WTC11 (cell line): ENCODE results near the gene NTRK1. TPM values are rescaled to one million over a fixed set of nuclear protein-coding genes. Genes with fewer than 3 reads are reported as not detected.

Experiments used
- ATAC-seq: fragments of 200-7000 bp; cut with Tn5 transposase; 2 replicates; pipeline ENCODE4 v1.10.0; 2021; ENCODE audit warnings: mild to moderate bottlenecking, moderate library complexity
- CTCF ChIA-PET: fragments of 300-600 bp; sonication (Branson Sonifier 250); formaldehyde crosslinking; loops from one replicate; lab custom pipeline; 2021; ENCODE audit warnings: antibody characterized with exemption; lab: Charles Lee
- POLR2A ChIA-PET: fragments of 350-600 bp; sonication (Branson Sonifier 250); formaldehyde crosslinking; loops from one replicate; lab custom pipeline; 2021; ENCODE audit warnings: antibody characterized with exemption; lab: Charles Lee
- DNase-seq: peaks from one replicate; pipeline ENCODE4 v3.0.0; 2021; ENCODE audit warnings: low spot score
- H3K27ac Mint-ChIP-seq: 2 replicates; pipeline ENCODE4 v1.8.0; 2021; ENCODE audit warnings: mixed read lengths
- H3K27me3 Mint-ChIP-seq: 2 replicates; pipeline ENCODE4 v1.8.0; 2021; ENCODE audit warnings: low read depth, mild to moderate bottlenecking, moderate library complexity, mixed read lengths
- H3K36me3 Mint-ChIP-seq: 2 replicates; pipeline ENCODE4 v1.8.0; 2021; ENCODE audit warnings: mixed read lengths
- H3K4me1 Mint-ChIP-seq: 2 replicates; pipeline ENCODE4 v1.8.0; 2022; ENCODE audit warnings: mixed read lengths
- H3K4me3 Mint-ChIP-seq: 2 replicates; pipeline ENCODE4 v1.8.0; 2021; ENCODE audit warnings: mild to moderate bottlenecking, moderate library complexity, mixed read lengths
- H3K9me3 Mint-ChIP-seq: 2 replicates; pipeline ENCODE4 v1.8.0; 2021; ENCODE audit warnings: mixed read lengths
- ATF3 ChIP-seq: sonication (generic); formaldehyde crosslinking; conservative IDR thresholded peaks from 2 replicates; pipeline ENCODE4 v1.8.1; 2022; ENCODE audit warnings: mild to moderate bottlenecking, missing genetic modification reagents
- CBFB ChIP-seq: sonication (generic); formaldehyde crosslinking; IDR thresholded peaks from 2 replicates; pipeline ENCODE4 v1.8.1; 2022; ENCODE audit warnings: mild to moderate bottlenecking, low read depth, missing genetic modification reagents
- CTCF ChIP-seq: fragments of 200-600 bp; IDR thresholded peaks from 2 replicates; pipeline ENCODE4 v1.8.0; 2022; ENCODE audit warnings: antibody characterized with exemption
- E2F1 ChIP-seq: sonication (generic); formaldehyde crosslinking; IDR thresholded peaks from 2 replicates; pipeline ENCODE4 v1.8.0; 2022; ENCODE audit warnings: mild to moderate bottlenecking, missing genetic modification reagents
- ESRRA ChIP-seq: sonication (generic); formaldehyde crosslinking; IDR thresholded peaks from 2 replicates; pipeline ENCODE4 v1.8.1; 2022; ENCODE audit warnings: mild to moderate bottlenecking, missing genetic modification reagents, borderline replicate concordance
- ETV6 ChIP-seq: sonication (generic); formaldehyde crosslinking; IDR thresholded peaks from 2 replicates; pipeline ENCODE4 v1.8.1; 2022; ENCODE audit warnings: mild to moderate bottlenecking, missing genetic modification reagents
- FOXJ3 ChIP-seq: sonication (generic); formaldehyde crosslinking; IDR thresholded peaks from 2 replicates; pipeline ENCODE4 v1.9.0; 2021; ENCODE audit warnings: missing genetic modification reagents, mild to moderate bottlenecking, borderline replicate concordance
- FOXP1 ChIP-seq: sonication (generic); formaldehyde crosslinking; IDR thresholded peaks from 2 replicates; pipeline ENCODE4 v1.8.0; 2022; ENCODE audit warnings: missing genetic modification reagents, mild to moderate bottlenecking, moderate library complexity, borderline replicate concordance
- IRF2 ChIP-seq: sonication (generic); formaldehyde crosslinking; IDR thresholded peaks from 2 replicates; pipeline ENCODE4 v1.8.0; 2022; ENCODE audit warnings: low read depth, missing genetic modification reagents, borderline replicate concordance
- NFE2L1 ChIP-seq: sonication (generic); formaldehyde crosslinking; IDR thresholded peaks from 2 replicates; pipeline ENCODE4 v1.8.1; 2023; ENCODE audit warnings: missing genetic modification reagents
- NFYB ChIP-seq: sonication (generic); formaldehyde crosslinking; conservative IDR thresholded peaks from 2 replicates; pipeline ENCODE4 v1.8.0; 2022; ENCODE audit warnings: low read depth, missing genetic modification reagents
- NR2C2 ChIP-seq: sonication (generic); formaldehyde crosslinking; IDR thresholded peaks from 2 replicates; pipeline ENCODE4 v1.8.0; 2022; ENCODE audit warnings: mild to moderate bottlenecking, missing genetic modification reagents
- PRDM15 ChIP-seq: sonication (generic); formaldehyde crosslinking; IDR thresholded peaks from 2 replicates; pipeline ENCODE4 v1.8.0; 2022; ENCODE audit warnings: missing genetic modification reagents
- SMAD3 ChIP-seq: sonication (generic); formaldehyde crosslinking; IDR thresholded peaks from 2 replicates; pipeline ENCODE4 v1.8.0; 2022; ENCODE audit warnings: missing genetic modification reagents, mild to moderate bottlenecking, borderline replicate concordance
- SP1 ChIP-seq: sonication (generic); formaldehyde crosslinking; conservative IDR thresholded peaks from 2 replicates; pipeline ENCODE4 v1.8.1; 2022; ENCODE audit warnings: missing genetic modification reagents
- STAT6 ChIP-seq: sonication (generic); formaldehyde crosslinking; conservative IDR thresholded peaks from 2 replicates; pipeline ENCODE4 v1.8.1; 2023; ENCODE audit warnings: mild to moderate bottlenecking, low read depth, missing genetic modification reagents, moderate library complexity
- TEAD4 ChIP-seq: sonication (generic); formaldehyde crosslinking; IDR thresholded peaks from 2 replicates; pipeline ENCODE4 v1.8.0; 2022; ENCODE audit warnings: mild to moderate bottlenecking, missing genetic modification reagents
- USF1 ChIP-seq: sonication (generic); formaldehyde crosslinking; IDR thresholded peaks from 2 replicates; pipeline ENCODE4 v1.8.0; 2022; ENCODE audit warnings: mild to moderate bottlenecking, missing genetic modification reagents
- USF2 ChIP-seq: sonication (generic); formaldehyde crosslinking; IDR thresholded peaks from 2 replicates; pipeline ENCODE4 v1.8.1; 2023; ENCODE audit warnings: mild to moderate bottlenecking, missing genetic modification reagents, moderate library complexity
- ZNF121 ChIP-seq: sonication (generic); formaldehyde crosslinking; IDR thresholded peaks from 2 replicates; pipeline ENCODE4 v1.8.0; 2023; ENCODE audit warnings: missing genetic modification reagents
- ZNF138 ChIP-seq: sonication (generic); formaldehyde crosslinking; conservative IDR thresholded peaks from 2 replicates; pipeline ENCODE4 v1.8.1; 2022; ENCODE audit warnings: mild to moderate bottlenecking, moderate library complexity, missing genetic modification reagents
- ZNF317 ChIP-seq: sonication (generic); formaldehyde crosslinking; IDR thresholded peaks from 2 replicates; pipeline ENCODE4 v1.8.1; 2023; ENCODE audit warnings: low read depth, mild to moderate bottlenecking, moderate library complexity, missing genetic modification reagents, borderline replicate concordance
- ZNF416 ChIP-seq: fragments of 250-450 bp; sonication (Bioruptor Pico); IDR thresholded peaks from 2 replicates; pipeline ENCODE4 v1.9.0; 2021; ENCODE audit warnings: mild to moderate bottlenecking, inconsistent platforms
- ZNF671 ChIP-seq: fragments of 250-450 bp; sonication (Bioruptor Pico); IDR thresholded peaks from 2 replicates; pipeline ENCODE4 v1.8.0; 2021; ENCODE audit warnings: mild to moderate bottlenecking
- total RNA-seq: library from RNA; stranded (reverse); gene quantifications from 3 replicates; pipeline ENCODE4 v1.2.3, GENCODE V29; 2021

The NTRK1 gene
- total RNA-seq, 1 experiment from 2014 or later: 0.42 TPM

- no peak for TF ChIP-seq STAT6 (CRISPR knock-in tag)
- no peak for TF ChIP-seq NR2C2
- TF ChIP-seq TEAD4 (CRISPR knock-in tag): no peak
- no peak for TF ChIP-seq ZNF317 (CRISPR knock-in tag)
- TF ChIP-seq FOXP1 (CRISPR knock-in tag): no peak
- TF ChIP-seq SMAD3 (CRISPR knock-in tag): no peak
- no peak for TF ChIP-seq SP1 (CRISPR knock-in tag)
- no peak for TF ChIP-seq CBFB (CRISPR knock-in tag)
- TF ChIP-seq E2F1 (CRISPR knock-in tag): no peak
- TF ChIP-seq NFYB: no peak
- no peak for TF ChIP-seq ZNF121 (CRISPR knock-in tag)
- TF ChIP-seq ZNF416 (CRISPR knock-in tag): no peak
- TF ChIP-seq USF1 (CRISPR knock-in tag): no peak
- no peak for TF ChIP-seq FOXJ3 (CRISPR knock-in tag)
Measured at GRCh38 chr1:156868341-156868740, 7.7 kb downstream of the NTRK1 start (continued).

- Mint-ChIP-seq H3K4me3 (no peak overlapping the region), H3K36me3 (no peaks in the 10 kb centered on the region), H3K27me3 (peaks cover 34% of the 10 kb centered on the region), H3K4me1 (peaks cover 15% of the 10 kb centered on the region), H3K27ac (no peak overlapping the region), H3K9me3 (no peaks in the 10 kb centered on the region)
- TF ChIP-seq ESRRA (CRISPR knock-in tag) (no peak), ETV6 (no peak), NFE2L1 (no peak), CTCF (no peak), ZNF671 (no peak)
- DNase-seq (no peak), ATAC-seq (no peak)
- ChIA-PET POLR2A (no interaction called here), CTCF (interaction anchor here (1.4 to 2.9 kb wide), 4 partner anchors 10 to 143 kb away, joined by 6 to 20 read pairs (median 7); partner anchors contain the start of genes INSRR and NTRK1)
Measured at GRCh38 chr1:156869455-156869854, 8.8 kb downstream of the NTRK1 start.

- Mint-ChIP-seq H3K27ac (no peak overlapping the region), H3K9me3 (no peaks in the 10 kb centered on the region), H3K4me1 (peaks cover 4% of the 10 kb centered on the region), H3K4me3 (no peak overlapping the region), H3K27me3 (peaks cover 36% of the 10 kb centered on the region), H3K36me3 (no peaks in the 10 kb centered on the region)
- no peak for ATAC-seq
- no peak for DNase-seq
- POLR2A ChIA-PET: no interaction called here
- CTCF ChIA-PET: interaction anchor here (0.5 to 2.0 kb wide), 5 partner anchors 13 to 99 kb away, joined by 3 to 19 read pairs (median 3); partner anchors contain the start of gene NTRK1
- TF ChIP-seq USF2 (CRISPR knock-in tag) (no peak), IRF2 (no peak), ATF3 (CRISPR knock-in tag) (no peak), PRDM15 (CRISPR knock-in tag) (no peak), ZNF138 (CRISPR knock-in tag) (no peak)
Measured at GRCh38 chr1:156873659-156874058, 13.0 kb downstream of the NTRK1 start.
